HG02642 (cell line): Measurements from ENCODE around the gene GAST.
"Not testable (repeated sequence)": the region's sequence is repeated elsewhere in the genome, so short reads cannot be mapped to it uniquely, and the experiment has no call there.

Experiments
- ATAC-seq: cut with Tn5 transposase; IDR thresholded peaks from one replicate; pipeline ENCODE4 v1.9.1; 2021; ENCODE audit warnings: mild to moderate bottlenecking; ENCODE audit not compliant: unreplicated experiment, poor library complexity

The GAST gene, protein sequence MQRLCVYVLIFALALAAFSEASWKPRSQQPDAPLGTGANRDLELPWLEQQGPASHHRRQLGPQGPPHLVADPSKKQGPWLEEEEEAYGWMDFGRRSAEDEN

GRCh38 chr17:41711669-41712400 lies at the start of gene GAST:
TSS of gene GAST (plus strand) at chr17:41712331. CDS start at chr17:41715437, 3,106 bp downstream.
- ATAC-seq: no peak

- no peak for ATAC-seq
Observed at GRCh38 chr17:41663451-41664171, 48.5 kb upstream of the GAST start.

- ATAC-seq: no peak
Observed at GRCh38 chr17:41664172-41664457, 48.0 kb upstream of the GAST start.

DNA sequence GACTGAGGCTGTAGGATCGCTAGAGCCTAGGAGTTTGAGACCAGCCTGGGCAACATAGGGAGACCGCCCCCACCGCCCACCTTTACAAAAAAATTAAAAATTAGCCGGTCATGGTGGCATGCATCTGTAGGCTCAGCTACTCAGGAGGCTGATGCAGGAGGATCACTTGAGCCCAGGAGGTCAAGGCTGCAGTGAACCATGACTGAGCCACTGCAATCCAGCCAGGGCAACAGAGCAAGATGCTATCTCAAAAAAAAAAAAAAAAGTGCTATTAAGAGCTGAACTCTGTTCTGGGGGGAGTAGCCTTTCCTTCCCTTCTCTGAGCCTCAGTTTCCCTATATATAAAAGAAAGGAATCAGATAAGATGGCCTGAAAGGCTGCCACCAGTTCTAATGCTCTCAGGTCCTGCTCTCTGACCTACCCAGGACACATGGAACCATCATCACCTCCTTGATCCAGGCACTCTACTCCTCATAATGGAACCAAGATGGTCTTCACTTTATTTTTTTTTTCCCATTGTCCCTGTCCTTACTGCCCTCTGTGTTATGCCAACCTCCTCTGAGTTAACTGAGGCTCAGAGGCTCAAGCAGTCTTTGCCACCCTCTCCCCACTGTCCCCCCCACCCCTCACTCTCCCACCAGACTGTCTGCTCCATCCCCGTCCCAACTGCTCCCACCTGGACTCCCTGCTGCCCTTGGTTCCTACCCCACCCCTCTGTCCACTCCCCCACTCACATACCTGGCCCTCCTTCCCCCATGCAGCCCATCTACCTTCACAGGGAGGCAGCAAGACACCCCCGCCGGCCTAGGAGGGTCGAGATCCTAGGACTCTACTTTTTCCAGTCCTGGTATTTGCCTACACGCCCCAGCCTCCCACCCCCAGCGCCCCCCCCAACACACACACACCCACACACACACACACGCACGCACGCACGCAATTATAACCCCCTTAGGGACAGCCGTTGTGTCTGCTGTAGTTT lies 47.3 kb upstream of the GAST start:
- no peak for ATAC-seq

- ATAC-seq: peak; percentile 73
Observed at GRCh38 chr17:41665566-41666236, 46.4 kb upstream of the GAST start.

GRCh38 chr17:41666237-41666641 lies 45.9 kb upstream of the GAST start:
- peak; percentile 40 for ATAC-seq

DNA sequence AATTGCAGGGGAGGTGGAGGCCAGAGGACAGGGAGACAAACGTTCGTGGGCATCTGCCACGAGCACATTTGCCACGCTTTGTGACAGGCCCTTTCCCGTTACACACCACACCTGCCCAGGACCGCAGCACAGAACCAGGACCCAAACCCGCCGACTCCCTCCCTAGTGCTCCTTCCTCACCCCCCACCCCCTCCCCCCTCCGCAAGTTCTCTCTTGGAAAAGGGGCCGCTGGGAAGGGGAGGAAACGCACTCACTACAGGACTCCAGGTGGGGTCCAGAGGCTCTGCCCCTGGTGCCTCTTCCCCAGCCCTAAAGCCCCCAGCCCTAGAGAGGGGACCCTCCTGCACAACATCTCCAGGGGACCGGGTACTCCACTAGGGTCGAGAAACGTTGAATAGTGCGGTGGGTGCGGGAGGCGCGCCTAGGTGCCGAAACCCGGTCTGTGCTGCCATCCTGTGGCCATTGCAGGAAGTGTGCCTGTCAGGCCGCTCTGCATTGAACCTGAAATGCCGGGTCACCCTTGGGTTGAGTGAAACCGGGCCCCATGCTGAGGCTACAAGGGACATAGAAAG lies 45.3 kb upstream of the GAST start:
- peak; percentile 46 for ATAC-seq

- ATAC-seq: no peak
Observed at GRCh38 chr17:41667280-41668041, 44.7 kb upstream of the GAST start.

DNA sequence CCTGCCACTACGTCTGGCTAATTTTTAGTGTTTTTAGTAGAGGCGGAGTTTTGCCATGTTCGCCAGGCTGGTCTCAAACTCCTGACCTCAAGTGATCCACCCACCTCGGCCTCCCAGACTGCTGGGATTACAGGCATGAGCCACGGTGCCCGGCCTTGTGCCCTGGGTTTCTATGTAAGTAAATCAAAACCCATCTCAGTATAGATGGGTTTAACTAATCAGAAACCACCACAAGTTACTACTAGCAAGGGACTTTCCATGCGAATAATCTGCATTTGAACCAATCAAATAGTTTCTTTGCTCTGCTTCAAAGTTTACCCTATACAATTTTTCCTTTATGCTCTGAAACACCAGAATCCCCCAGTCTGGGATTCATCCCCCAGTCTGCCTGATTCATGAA lies 40.0 kb upstream of the GAST start:
- ATAC-seq: no peak

DNA sequence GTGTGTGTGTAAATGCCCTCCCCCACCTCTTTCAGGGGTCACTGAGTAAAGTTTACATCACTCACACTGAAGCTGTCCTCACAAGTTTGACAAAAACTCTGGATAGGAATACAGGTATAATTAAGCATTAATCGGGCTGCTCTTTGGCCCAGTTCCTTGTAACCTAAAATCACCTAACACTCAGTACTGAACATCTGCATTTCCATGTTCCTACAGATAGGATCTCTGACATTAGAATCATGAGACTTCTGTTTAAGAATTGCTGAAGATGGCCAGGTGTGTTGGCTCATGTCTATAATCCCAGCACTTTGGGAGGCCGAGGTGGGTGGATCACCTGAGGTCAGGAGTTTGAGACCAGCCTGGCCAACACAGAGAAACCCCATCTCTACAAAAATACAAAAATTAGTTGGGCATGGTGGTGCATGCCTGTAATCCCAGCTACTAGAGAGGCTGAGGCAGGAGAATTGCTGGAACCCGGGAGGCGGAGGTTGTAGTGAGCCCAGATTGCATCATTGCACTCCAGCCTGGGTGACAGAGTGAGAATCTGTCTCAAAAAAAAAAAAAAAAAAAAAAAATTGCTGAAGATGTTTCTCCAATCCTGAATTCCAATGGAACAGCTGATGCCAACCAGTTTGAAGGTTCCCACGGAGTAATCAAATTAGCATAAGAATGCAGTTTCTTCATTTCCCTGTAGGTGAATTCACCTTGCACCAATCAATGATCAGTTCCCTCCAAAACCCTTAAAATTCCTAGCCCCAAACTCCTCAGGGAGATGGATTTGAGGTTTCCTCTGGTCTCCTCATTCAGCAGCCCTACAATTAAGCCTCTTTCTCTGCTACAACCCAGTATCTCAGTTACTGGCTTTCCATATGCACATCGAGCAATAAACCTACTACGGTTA lies 36.7 kb upstream of the GAST start:
- not testable (repeated sequence) for ATAC-seq

GRCh38 chr17:41676058-41676419 lies 36.1 kb upstream of the GAST start:
- no peak for ATAC-seq

DNA sequence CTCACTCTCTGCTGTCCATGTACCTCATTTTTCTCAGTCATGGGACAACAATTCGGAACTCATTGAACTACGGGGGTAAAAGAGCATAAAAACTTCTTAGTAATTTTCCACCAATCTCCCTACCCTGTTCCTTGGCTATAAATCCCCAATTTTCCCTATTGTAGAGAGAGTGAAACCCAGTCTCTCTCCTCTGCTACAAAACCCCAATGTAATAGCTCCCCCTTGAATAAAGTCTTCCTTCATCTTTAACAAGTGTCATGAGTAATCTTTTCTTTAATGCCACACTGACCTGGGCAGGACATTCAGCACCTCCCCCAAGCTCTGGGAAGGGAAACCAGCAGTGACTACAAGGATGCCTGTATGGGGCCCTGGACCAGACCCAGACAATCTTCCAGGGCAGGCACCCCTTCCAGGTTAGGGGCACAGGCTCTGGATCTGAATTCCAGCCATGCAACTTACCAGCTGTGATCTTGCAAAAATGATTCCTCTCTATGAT lies 33.7 kb upstream of the GAST start:
- no peak for ATAC-seq

GRCh38 chr17:41678907-41679739 lies 33.0 kb upstream of the GAST start:
- ATAC-seq: peak; percentile 57

DNA sequence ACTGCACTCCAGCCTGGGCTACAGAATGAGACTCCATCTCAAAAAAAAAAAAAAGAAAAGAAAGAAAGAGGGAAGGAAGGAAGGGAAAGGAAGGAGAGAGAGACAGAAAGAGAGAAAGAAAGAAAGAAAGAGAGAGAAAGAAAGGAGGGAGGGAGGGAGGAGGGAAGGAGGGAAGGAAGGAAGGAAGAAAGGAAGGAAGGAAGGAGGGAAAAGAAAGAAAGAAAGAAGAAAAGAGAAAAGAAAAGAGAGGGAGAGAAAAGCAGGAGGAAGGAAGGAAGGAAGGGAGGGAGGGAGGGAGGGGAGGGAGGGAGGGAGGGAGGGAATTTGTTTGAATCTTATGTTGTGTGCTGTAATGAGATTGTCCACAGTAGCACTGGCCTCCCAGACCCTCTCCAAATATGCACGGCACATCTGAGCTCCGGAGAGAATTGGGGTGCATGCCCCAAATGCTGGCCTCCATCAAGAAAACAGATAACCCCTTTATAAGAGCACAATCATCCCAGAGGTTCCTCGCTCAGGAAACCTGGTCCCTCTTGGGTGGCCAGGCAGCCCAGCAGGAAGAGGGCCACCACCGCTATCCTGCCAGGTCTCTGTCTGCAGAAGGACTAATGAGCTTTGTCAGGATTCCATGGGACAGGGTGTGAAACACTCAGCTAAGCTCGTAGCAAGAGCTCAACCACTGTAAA lies 32.2 kb upstream of the GAST start:
- no peak for ATAC-seq

DNA sequence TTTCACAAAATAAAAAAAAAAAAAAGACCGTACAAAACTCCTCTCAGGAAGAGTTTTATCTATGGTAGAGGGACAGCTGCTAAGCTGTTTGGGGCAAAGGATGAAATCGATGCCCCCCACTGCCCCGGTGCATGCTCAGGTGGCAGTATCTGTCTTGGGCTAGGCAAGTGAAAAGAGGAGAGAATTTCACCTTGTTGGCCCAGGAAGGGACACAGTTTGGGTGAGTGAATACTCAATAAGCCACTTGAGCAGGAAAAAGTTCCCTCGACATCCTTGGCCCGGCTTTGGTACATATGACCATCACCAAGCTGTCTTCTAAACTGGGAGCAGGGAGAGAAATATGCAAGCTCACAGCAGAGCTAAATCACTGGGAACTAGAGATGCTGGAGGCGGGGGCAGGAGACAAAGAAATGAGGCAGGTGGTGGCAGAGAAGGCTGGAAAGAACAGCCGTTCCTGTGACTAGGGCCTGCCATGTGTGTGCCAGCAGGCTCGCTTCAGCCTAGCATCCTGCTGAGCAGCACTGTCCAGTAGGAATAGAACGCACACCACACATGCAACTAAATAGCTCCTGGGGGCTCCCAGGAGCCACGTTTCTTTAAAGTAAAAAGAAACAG lies 31.6 kb upstream of the GAST start:
- ATAC-seq: no peak

GRCh38 chr17:41681776-41682175 lies 30.4 kb upstream of the GAST start:
- no peak for ATAC-seq
